HG02840 (cell line): Measurements from ENCODE around the gene NABP1.

Experiments
- ATAC-seq: cut with Tn5 transposase; IDR thresholded peaks from one replicate; pipeline ENCODE4 v1.9.1; 2021; ENCODE audit warnings: mild to moderate bottlenecking, moderate library complexity, moderate number of reproducible peaks; ENCODE audit not compliant: unreplicated experiment, low FRiP score

The NABP1 gene

GRCh38 chr2:191703079-191703725 is 25.3 kb downstream of the NABP1 start:
- ATAC-seq, result no peak

- no peak for ATAC-seq
Measured at GRCh38 chr2:191705084-191705483, 27.1 kb downstream of the NABP1 start.

- no peak for ATAC-seq
Measured at GRCh38 chr2:191705701-191706100, 27.8 kb downstream of the NABP1 start.

- ATAC-seq, result no peak
Measured at GRCh38 chr2:191706791-191707190, 28.9 kb downstream of the NABP1 start.

GRCh38 chr2:191707542-191707941 is 29.6 kb downstream of the NABP1 start:
- ATAC-seq, result no peak

GRCh38 chr2:191710411-191710900 is 32.5 kb downstream of the NABP1 start:
- ATAC-seq, result no peak

GRCh38 chr2:191711621-191712020 is 33.7 kb downstream of the NABP1 start:
- ATAC-seq, result no peak

GRCh38 chr2:191713837-191714236 is 35.9 kb downstream of the NABP1 start:
- no peak for ATAC-seq

GRCh38 chr2:191714925-191715324 is 37.0 kb downstream of the NABP1 start:
- ATAC-seq, result no peak

- ATAC-seq, result no peak
Measured at GRCh38 chr2:191715471-191715870, 37.5 kb downstream of the NABP1 start.

- no peak for ATAC-seq
Measured at GRCh38 chr2:191719261-191719660, 41.3 kb downstream of the NABP1 start.

GRCh38 chr2:191719938-191720337 is 42.0 kb downstream of the NABP1 start:
- ATAC-seq, result no peak

- ATAC-seq, result no peak
Measured at GRCh38 chr2:191721331-191721730, 43.4 kb downstream of the NABP1 start.

- ATAC-seq, result no peak
Measured at GRCh38 chr2:191724015-191724414, 46.1 kb downstream of the NABP1 start.

GRCh38 chr2:191728750-191729624 is 51.1 kb downstream of the NABP1 start:
- no peak for ATAC-seq

GRCh38 chr2:191730263-191730662 is 52.3 kb downstream of the NABP1 start:
- no peak for ATAC-seq
